Type B pancreatic cell (in vitro differentiated cells): ENCODE measurements around the gene WDR27. TPM values are rescaled to one million over a fixed set of nuclear protein-coding genes. Genes with fewer than 3 reads are reported as not detected.

ENCODE experiments used
- DNase-seq: peaks from one replicate; pipeline ENCODE4 v3.0.0; 2021; ENCODE audit warnings: mixed read lengths; ENCODE audit not compliant: unreplicated experiment; ENCODE audit errors: extremely low spot score
- H3K27ac Mint-ChIP-seq: 2 replicates; pipeline ENCODE4 v1.8.0; 2021; ENCODE audit warnings: mild to moderate bottlenecking, mixed read lengths
- H3K27me3 Mint-ChIP-seq: 2 replicates; pipeline ENCODE4 v1.8.0; 2021; ENCODE audit warnings: mixed read lengths
- H3K36me3 Mint-ChIP-seq: 2 replicates; pipeline ENCODE4 v1.8.0; 2021; ENCODE audit warnings: mixed read lengths
- H3K4me1 Mint-ChIP-seq: one replicate; pipeline ENCODE4 v1.8.0; 2021; ENCODE audit warnings: mixed read lengths; ENCODE audit not compliant: unreplicated experiment
- H3K4me3 Mint-ChIP-seq: 2 replicates; pipeline ENCODE4 v1.8.0; 2021; ENCODE audit warnings: mild to moderate bottlenecking, mixed read lengths
- H3K9me3 Mint-ChIP-seq: 2 replicates; pipeline ENCODE4 v1.8.0; 2021; ENCODE audit warnings: mixed read lengths
- total RNA-seq: library from RNA; stranded (reverse); gene quantifications from 2 replicates; pipeline ENCODE4 v1.2.1, GENCODE V29; 2021; ENCODE audit warnings: low replicate concordance
- TF ChIP-seq, protein P1 (sequence below): fragments of 200-600 bp; sonication (generic); conservative IDR thresholded peaks from 2 replicates; pipeline ENCODE4 v1.5.0; 2021; ENCODE audit warnings: antibody characterized with exemption, mild to moderate bottlenecking

Gene WDR27
- total RNA-seq, 1 donor from 2014 or later: 112 TPM

DNA sequence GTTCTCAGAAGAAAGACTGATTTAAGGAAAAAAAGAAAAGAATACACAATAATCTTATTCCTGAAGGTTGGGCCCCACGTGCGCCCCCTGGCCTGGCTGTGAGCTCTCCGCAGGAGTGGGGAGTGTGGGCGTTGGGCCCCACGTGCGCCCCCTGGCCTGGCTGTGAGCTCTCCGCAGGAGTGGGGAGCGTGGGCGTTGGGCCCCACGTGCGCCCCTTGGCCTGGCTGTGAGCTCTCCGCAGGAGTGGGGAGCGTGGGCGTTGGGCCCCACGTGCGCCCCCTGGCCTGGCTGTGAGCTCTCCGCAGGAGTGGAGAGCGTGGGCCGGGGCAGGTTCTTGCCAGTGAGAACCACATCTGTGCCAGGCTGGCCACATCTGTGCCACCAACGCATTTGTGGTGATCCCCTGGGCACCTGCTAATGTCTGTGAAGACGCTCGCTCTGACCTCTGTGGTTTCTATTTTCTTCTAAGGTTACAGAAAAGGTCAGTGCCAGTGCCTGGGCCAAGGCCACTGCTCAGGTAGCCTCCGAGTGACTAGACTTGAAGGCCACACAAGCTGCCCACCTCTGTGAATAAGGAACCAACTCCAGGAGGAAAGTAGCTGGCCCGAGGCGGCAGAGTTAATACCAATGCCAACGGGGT, 41.0 kb downstream of the WDR27 start:
- Mint-ChIP-seq H3K4me3 (no peak overlapping the region), H3K27me3 (no peaks in the 10 kb centered on the region), H3K4me1 (no peaks in the 10 kb centered on the region), H3K27ac (no peak overlapping the region), H3K9me3 (no peaks in the 10 kb centered on the region), H3K36me3 (peaks cover 24% of the 10 kb centered on the region)
- TF ChIP-seq, protein P1, sequence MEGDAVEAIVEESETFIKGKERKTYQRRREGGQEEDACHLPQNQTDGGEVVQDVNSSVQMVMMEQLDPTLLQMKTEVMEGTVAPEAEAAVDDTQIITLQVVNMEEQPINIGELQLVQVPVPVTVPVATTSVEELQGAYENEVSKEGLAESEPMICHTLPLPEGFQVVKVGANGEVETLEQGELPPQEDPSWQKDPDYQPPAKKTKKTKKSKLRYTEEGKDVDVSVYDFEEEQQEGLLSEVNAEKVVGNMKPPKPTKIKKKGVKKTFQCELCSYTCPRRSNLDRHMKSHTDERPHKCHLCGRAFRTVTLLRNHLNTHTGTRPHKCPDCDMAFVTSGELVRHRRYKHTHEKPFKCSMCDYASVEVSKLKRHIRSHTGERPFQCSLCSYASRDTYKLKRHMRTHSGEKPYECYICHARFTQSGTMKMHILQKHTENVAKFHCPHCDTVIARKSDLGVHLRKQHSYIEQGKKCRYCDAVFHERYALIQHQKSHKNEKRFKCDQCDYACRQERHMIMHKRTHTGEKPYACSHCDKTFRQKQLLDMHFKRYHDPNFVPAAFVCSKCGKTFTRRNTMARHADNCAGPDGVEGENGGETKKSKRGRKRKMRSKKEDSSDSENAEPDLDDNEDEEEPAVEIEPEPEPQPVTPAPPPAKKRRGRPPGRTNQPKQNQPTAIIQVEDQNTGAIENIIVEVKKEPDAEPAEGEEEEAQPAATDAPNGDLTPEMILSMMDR: no peak
- no peak for DNase-seq

- H3K27me3 Mint-ChIP-seq: no peaks in the 10 kb centered on the region
- no peaks in the 10 kb centered on the region for H3K4me1 Mint-ChIP-seq
- H3K4me3 Mint-ChIP-seq: no peak overlapping the region
- H3K27ac Mint-ChIP-seq: peak overlapping the region; percentile 20
- no peak for DNase-seq
- no peaks in the 10 kb centered on the region for H3K9me3 Mint-ChIP-seq
- TF ChIP-seq, protein P1: no peak
- peaks cover 24% of the 10 kb centered on the region for H3K36me3 Mint-ChIP-seq
These were observed 41.8 kb downstream of the WDR27 start for GRCh38 chr6:169659820-169660610.

GRCh38 chr6:169657284-169657610, 44.6 kb downstream of the WDR27 start:
- H3K4me3 Mint-ChIP-seq: no peak overlapping the region
- H3K27ac Mint-ChIP-seq: no peak overlapping the region
- H3K9me3 Mint-ChIP-seq: no peaks in the 10 kb centered on the region
- DNase-seq: no peak
- H3K4me1 Mint-ChIP-seq: no peaks in the 10 kb centered on the region
- TF ChIP-seq, protein P1: no peak
- H3K27me3 Mint-ChIP-seq: no peaks in the 10 kb centered on the region
- peaks cover 18% of the 10 kb centered on the region for H3K36me3 Mint-ChIP-seq

- TF ChIP-seq, protein P1: no peak
- H3K36me3 Mint-ChIP-seq: peaks cover 17% of the 10 kb centered on the region
These were observed 45.1 kb downstream of the WDR27 start for GRCh38 chr6:169656546-169657283.

DNA sequence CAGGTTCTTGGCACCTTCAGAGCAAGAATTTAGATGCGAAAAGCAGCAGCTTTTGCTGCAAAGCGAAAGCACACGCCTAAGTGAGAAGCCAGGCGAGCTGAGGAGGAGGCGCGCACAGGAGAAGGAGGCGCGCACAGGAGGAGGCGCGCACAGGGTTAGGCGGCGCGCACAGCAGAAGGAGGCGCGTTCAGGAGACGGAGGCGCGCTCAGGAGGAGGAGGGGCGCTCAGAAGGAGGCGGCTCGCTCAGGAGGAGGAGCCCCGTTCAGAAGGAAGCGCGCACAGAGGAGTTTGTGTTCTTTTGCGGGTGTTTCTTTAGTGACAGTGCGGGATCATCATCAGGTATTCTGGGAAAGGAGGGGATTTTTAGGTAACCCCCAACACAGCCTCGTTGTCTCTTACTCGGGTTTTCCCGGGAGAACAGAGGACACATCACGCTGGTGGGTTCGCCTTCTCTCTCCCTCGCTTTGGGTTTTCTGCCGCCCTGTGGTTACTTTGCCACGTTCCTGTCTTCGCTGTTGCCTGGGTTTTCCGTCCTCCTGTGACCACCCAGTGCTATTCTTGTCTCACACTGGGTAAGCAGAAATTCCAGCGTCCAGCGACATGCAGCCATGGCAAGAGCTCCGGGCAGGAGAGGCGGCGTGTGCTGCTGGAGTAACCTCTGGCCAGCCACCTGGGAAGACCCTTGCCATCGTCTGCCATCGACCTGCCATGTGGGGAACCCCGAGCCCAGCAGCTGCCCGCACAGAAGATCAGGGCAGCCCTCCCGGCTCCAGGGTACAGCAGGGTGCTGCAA, 47.0 kb downstream of the WDR27 start:
- H3K4me1 Mint-ChIP-seq: no peaks in the 10 kb centered on the region
- H3K27ac Mint-ChIP-seq: peak overlapping the region; percentile 2
- peaks cover 19% of the 10 kb centered on the region for H3K36me3 Mint-ChIP-seq
- no peak for DNase-seq
- TF ChIP-seq, protein P1: peak; percentile 32
- H3K27me3 Mint-ChIP-seq: no peaks in the 10 kb centered on the region
- no peaks in the 10 kb centered on the region for H3K9me3 Mint-ChIP-seq
- peak overlapping the region; percentile 90 for H3K4me3 Mint-ChIP-seq

More at GRCh38 chr6:169656546-169657283, 45.1 kb downstream of the WDR27 start:
- H3K27me3 Mint-ChIP-seq: no peaks in the 10 kb centered on the region
- H3K4me3 Mint-ChIP-seq: no peak overlapping the region
- no peak for DNase-seq
- H3K27ac Mint-ChIP-seq: no peak overlapping the region
- H3K9me3 Mint-ChIP-seq: no peaks in the 10 kb centered on the region
- H3K4me1 Mint-ChIP-seq: no peaks in the 10 kb centered on the region
